ENCODE data around the gene TOP2B. TPM values are rescaled to one million over a fixed set of nuclear protein-coding genes. Genes with fewer than 3 reads are reported as not detected.

The TOP2B gene
- total and polyA plus RNA-seq, 9 of the 15 experiments (the other 6 are each of a cell fraction or from before 2014, with no cell fraction given) = 45.3 to 186 (median 134) TPM

DNA sequence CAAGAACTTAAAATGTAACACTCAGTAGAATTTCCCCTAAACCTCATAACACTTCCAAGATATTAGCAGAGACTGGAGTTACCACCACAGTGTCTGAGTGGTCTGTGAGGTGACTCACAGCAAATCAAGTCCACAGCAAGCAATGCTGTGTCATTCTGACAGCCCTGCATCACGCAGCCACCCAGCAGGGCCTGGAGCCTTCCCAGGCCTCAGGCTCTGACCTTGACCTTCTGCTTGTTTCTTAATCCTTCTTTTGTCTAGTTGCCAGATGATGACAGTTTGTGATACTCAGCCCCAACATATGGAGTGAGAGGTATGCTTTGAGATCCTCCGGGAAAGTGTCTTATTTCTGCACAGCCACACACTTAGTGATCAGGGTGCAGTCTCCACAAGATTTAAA, 82.5 kb downstream of the TOP2B start (continued):
- TF ChIP-seq, protein P1, sequence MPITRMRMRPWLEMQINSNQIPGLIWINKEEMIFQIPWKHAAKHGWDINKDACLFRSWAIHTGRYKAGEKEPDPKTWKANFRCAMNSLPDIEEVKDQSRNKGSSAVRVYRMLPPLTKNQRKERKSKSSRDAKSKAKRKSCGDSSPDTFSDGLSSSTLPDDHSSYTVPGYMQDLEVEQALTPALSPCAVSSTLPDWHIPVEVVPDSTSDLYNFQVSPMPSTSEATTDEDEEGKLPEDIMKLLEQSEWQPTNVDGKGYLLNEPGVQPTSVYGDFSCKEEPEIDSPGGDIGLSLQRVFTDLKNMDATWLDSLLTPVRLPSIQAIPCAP (CRISPR knock-in tag; IDR thresholded peaks at IDR 0.05; ENCODE audit: borderline replicate concordance) = no peak
- TF ChIP-seq ZNF408 (CRISPR knock-in tag; IDR thresholded peaks at IDR 0.05; ENCODE audit: low read depth) (no peak), ZNF24 (IDR thresholded peaks at IDR 0.05) (no peak), CHD2 (IDR thresholded peaks at IDR 0.05; ENCODE audit: low read depth, low read length) (no peak), SREBF1 (IDR thresholded peaks at IDR 0.05; ENCODE audit: borderline replicate concordance, low read depth, low read length) (no peak), SMAD4 (CRISPR knock-in tag; conservative IDR thresholded peaks at IDR 0.05) (peak; percentile 76), CHD4 (IDR thresholded peaks at IDR 0.05; ENCODE audit: insufficient read depth, insufficient replicate concordance, low read depth, low read length, poor library complexity, severe bottlenecking) (no peak), SIRT6 (IDR thresholded peaks at IDR 0.05; ENCODE audit: low read depth, low read length) (no peak), POLR2AphosphoS2 (IDR thresholded peaks at IDR 0.05; ENCODE audit: low read length) (no peak), ZNF644 (tag; IDR thresholded peaks at IDR 0.05; ENCODE audit: low read depth) (no peak), ZNF23 (CRISPR knock-in tag; IDR thresholded peaks at IDR 0.05) (no peak), FOXK1 (CRISPR knock-in tag; IDR thresholded peaks at IDR 0.05; ENCODE audit: borderline replicate concordance) (no peak), ASH1L (IDR thresholded peaks at IDR 0.05; ENCODE audit: borderline replicate concordance, low read depth, partially characterized antibody) (no peak), NR2C2 (CRISPR knock-in tag; IDR thresholded peaks at IDR 0.05) (no peak), NR2C2 (tag; IDR thresholded peaks at IDR 0.05) (peak; percentile 86)
- TF ChIP-seq, protein P2, sequence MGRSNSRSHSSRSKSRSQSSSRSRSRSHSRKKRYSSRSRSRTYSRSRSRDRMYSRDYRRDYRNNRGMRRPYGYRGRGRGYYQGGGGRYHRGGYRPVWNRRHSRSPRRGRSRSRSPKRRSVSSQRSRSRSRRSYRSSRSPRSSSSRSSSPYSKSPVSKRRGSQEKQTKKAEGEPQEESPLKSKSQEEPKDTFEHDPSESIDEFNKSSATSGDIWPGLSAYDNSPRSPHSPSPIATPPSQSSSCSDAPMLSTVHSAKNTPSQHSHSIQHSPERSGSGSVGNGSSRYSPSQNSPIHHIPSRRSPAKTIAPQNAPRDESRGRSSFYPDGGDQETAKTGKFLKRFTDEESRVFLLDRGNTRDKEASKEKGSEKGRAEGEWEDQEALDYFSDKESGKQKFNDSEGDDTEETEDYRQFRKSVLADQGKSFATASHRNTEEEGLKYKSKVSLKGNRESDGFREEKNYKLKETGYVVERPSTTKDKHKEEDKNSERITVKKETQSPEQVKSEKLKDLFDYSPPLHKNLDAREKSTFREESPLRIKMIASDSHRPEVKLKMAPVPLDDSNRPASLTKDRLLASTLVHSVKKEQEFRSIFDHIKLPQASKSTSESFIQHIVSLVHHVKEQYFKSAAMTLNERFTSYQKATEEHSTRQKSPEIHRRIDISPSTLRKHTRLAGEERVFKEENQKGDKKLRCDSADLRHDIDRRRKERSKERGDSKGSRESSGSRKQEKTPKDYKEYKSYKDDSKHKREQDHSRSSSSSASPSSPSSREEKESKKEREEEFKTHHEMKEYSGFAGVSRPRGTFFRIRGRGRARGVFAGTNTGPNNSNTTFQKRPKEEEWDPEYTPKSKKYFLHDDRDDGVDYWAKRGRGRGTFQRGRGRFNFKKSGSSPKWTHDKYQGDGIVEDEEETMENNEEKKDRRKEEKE (IDR thresholded peaks at IDR 0.05; ENCODE audit: borderline replicate concordance in 1 of 2, control insufficient read depth in 1 of 2, low read depth in 2 of 2, low read length in 1 of 2) = no peak
- TF ChIP-seq, protein P3, sequence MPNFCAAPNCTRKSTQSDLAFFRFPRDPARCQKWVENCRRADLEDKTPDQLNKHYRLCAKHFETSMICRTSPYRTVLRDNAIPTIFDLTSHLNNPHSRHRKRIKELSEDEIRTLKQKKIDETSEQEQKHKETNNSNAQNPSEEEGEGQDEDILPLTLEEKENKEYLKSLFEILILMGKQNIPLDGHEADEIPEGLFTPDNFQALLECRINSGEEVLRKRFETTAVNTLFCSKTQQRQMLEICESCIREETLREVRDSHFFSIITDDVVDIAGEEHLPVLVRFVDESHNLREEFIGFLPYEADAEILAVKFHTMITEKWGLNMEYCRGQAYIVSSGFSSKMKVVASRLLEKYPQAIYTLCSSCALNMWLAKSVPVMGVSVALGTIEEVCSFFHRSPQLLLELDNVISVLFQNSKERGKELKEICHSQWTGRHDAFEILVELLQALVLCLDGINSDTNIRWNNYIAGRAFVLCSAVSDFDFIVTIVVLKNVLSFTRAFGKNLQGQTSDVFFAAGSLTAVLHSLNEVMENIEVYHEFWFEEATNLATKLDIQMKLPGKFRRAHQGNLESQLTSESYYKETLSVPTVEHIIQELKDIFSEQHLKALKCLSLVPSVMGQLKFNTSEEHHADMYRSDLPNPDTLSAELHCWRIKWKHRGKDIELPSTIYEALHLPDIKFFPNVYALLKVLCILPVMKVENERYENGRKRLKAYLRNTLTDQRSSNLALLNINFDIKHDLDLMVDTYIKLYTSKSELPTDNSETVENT (CRISPR knock-in tag; IDR thresholded peaks at IDR 0.05) = no peak
- TF ChIP-seq, protein P4, sequence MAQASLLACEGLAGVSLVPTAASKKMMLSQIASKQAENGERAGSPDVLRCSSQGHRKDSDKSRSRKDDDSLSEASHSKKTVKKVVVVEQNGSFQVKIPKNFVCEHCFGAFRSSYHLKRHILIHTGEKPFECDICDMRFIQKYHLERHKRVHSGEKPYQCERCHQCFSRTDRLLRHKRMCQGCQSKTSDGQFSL (CRISPR knock-in tag; IDR thresholded peaks at IDR 0.05) = no peak
- TF ChIP-seq, protein P4 (tag; IDR thresholded peaks at IDR 0.05) = no peak
- TF ChIP-seq, protein P5, sequence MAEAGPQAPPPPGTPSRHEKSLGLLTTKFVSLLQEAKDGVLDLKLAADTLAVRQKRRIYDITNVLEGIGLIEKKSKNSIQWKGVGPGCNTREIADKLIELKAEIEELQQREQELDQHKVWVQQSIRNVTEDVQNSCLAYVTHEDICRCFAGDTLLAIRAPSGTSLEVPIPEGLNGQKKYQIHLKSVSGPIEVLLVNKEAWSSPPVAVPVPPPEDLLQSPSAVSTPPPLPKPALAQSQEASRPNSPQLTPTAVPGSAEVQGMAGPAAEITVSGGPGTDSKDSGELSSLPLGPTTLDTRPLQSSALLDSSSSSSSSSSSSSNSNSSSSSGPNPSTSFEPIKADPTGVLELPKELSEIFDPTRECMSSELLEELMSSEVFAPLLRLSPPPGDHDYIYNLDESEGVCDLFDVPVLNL (CRISPR knock-in tag; IDR thresholded peaks at IDR 0.05; ENCODE audit: low read depth) = no peak
